GM23248 (cell line): Measurements from ENCODE around the gene SLC7A1.

Source experiments
- EZH2 ChIP-seq: fragments of 200-600 bp; sonication (generic); IDR thresholded peaks from 2 replicates; pipeline ENCODE4 v1.6.1; 2018; ENCODE audit warnings: antibody characterized with exemption, mild to moderate bottlenecking; ENCODE audit not compliant: insufficient read depth, poor library complexity, severe bottlenecking
- EZH2phosphoT487 ChIP-seq: fragments of 200-600 bp; sonication (generic); IDR thresholded peaks from 2 replicates; pipeline ENCODE4 v1.6.1; 2018; ENCODE audit warnings: antibody characterized with exemption, moderate library complexity, mild to moderate bottlenecking, low read depth; ENCODE audit not compliant: insufficient read depth

DNA sequence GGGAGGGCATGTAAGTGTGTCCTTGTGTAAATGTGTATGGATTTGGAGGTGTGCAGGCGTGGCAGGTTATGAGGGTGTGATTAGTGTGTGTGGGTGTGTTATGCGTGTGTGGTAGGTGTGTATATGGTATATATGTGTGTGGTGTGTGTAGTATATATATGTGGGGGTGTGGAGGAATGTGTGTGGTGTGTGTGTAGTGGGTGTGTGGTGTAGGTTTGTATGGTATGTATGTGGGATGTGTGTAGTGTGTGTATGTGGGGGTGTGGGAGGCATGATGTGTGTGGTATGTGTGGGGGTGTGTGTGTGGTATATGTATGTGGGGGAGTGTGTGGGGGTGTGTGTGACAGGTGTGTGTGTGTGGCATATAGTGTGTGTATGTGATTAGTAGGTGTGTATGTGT, 104.2 kb downstream of the SLC7A1 start:
- TF ChIP-seq EZH2 (no peak), EZH2phosphoT487 (no peak)
